CMK (cell line): ENCODE measurements around the gene TIAM2.
"Not testable (repeated sequence)": the region's sequence is repeated elsewhere in the genome, so short reads cannot be mapped to it uniquely, and the experiment has no call there.

Experiments used
- DNase-seq: peaks from one replicate; pipeline ENCODE4 v3.0.0-alpha.2; 2010; ENCODE audit warnings: low read depth

Gene TIAM2

DNA sequence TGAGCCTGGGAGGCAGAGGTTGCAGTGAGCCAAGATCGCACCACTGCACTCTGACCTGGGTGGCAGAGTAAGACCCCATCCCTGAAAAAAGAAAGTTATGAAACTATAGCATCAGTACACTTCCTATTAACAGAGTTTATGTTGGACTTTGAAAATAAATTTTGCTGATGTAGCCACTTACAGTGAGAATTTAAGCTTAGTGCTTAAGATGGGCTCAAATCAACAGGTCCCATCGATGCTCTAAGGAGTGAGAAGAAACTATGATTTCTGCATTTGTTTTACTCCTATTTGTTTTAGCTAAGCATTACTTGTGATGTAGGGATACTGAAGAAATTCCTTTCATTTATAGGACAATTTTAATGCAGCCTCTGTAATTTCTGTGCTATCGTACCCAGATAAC is 175.4 kb downstream of the TIAM2 start:
- no peak for DNase-seq

DNA sequence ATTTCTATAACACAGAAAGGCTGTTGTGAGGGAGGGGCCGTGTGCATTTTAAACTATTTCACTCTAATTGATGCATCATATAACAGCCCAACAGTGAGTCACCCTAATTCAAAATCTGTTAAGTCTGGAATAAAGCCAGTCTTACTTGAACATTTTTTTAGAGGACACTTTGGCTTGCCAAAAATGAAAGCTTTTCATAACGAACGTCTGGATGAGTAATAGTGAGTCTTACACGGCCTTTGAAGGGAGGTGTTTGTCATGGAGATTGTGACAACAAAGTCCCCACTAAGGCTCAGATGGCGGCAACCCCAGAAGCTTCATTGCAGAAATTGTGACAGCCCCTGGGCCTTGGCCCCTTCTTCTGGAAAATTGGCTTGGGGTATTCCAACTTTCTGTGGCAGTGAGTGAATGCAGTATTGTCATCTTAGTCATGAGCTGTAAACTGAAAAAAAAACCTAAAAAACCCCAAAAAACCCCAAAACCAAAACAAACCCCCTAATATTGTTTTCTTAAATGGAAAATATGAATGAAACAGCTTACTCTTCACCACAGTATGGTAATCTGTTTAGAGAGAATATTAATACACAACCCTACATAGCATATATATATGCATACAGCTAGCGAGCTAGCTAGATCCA is 176.1 kb downstream of the TIAM2 start:
- no peak for DNase-seq

GRCh38 chr6:155171747-155172449 is 176.8 kb downstream of the TIAM2 start:
- DNase-seq, result no peak

- DNase-seq, result no peak
These were observed 178.4 kb downstream of the TIAM2 start for GRCh38 chr6:155173488-155173887.

DNA sequence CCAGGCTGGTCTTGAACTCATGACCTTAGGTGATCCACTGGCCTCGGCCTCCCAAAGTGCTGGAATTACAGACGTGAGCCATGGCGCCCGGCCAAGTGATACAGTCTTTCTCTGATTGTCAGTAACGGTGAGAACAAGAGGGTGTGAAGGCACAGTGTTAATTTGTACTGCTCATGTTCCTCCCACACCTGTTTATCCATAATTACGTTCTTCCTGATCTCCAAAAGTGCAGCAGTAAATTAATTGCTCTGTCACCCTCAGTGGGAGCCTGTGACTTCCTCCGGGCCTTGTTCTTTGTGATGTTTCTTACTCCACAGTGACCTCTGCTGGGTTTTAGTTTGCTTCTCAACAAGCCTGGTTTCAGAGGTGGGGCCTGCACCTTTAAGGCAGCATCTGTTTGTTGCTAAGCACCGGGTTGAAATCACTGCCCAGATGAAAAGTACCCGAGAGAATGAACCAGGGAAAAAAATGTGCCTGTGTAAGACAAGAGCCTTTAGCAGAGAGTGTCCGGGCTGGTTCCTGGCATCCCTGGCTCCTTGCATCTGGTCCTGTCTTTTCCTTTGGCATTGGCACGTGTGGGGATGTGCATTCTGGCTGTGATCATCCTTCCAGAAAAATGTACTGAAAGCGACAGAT is 179.6 kb downstream of the TIAM2 start:
- no peak for DNase-seq

GRCh38 chr6:155177363-155177961 is 182.3 kb downstream of the TIAM2 start:
- no peak for DNase-seq

DNA sequence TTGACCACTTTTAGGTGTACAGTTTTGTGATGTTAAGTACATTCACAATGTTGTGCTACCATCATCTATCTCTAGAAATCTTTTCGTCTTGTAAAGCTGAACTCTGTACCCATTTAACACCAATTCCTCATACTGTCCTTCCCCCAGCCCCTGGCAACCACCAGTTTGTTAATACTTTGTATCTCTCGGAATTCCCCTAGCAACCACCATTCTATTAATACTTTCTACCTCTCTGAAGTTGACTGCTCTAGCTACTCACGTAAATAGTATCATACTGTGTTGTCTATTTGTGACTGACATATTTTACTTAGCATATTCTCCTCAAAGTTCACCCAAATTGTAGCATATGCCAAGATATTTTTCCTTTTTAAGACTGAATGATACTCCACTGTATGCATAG is 186.4 kb downstream of the TIAM2 start:
- DNase-seq, result no peak

- no peak for DNase-seq
These were observed 187.0 kb downstream of the TIAM2 start for GRCh38 chr6:155182103-155182502.

DNA sequence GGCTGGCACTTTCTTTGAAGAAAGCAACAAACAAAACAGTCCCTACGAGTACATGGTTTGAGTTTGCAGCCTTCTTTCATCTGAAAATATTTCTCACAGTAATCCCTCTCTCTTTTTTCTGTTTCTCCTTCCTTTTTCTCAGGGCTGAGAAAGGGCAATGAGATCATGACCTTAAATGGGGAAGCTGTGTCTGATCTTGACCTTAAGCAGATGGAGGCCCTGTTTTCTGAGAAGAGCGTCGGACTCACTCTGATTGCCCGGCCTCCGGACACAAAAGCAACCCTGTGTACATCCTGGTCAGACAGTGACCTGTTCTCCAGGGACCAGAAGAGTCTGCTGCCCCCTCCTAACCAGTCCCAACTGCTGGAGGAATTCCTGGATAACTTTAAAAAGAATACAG is 188.0 kb downstream of the TIAM2 start:
- no peak for DNase-seq

DNA sequence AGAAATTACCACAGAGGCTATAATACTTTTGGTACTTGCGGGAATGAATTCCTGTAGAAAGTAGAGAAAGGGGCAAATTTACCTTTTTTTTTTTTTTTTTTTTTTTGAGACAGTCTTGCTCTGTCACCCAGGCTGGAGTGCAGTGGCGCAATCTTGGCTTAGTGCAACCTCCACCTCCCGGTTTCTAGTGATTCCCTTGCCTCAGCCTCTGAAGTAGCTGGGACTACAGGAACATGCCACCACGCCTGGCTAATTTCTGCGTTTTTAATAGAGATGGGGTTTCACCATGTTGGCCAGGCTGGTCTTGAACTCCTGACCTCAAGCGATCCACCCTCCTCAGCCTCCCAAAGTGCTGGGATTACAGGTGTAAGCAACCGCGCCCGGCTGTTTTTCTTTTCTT is 189.9 kb downstream of the TIAM2 start:
- not testable (repeated sequence) for DNase-seq

- no peak for DNase-seq
These were observed 190.4 kb downstream of the TIAM2 start for GRCh38 chr6:155185544-155185943.

DNA sequence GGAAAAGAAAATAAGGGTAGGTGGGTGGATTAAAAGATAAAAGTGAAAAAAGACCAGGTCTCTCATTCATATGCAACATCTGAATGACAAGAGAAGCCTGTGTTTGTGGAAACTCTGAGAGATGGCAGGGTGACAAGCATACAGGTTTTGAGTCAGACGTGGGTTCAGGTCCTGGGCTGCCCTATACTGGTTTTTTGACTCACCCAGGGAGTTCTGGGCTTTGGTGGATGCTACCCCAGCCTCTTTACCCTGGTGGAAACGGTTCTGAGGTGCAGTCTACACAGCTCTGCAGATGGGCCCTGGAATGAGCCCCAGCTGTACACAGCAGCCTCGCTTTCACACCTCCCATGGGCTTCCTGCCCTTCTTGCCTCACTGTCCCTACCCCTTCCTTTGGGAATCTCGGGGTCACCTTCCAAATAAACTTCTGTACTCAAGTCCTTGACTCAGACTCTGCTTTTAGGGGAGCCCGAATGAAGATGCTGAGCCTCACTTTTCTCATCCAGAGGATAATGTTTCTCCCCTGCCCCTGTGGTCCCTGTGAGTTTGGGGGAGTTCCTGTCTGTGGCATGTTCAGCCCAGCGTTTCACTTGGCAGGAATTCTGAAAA is 191.0 kb downstream of the TIAM2 start:
- DNase-seq, result no peak

- no peak for DNase-seq
These were observed 192.0 kb downstream of the TIAM2 start for GRCh38 chr6:155187106-155187505.

DNA sequence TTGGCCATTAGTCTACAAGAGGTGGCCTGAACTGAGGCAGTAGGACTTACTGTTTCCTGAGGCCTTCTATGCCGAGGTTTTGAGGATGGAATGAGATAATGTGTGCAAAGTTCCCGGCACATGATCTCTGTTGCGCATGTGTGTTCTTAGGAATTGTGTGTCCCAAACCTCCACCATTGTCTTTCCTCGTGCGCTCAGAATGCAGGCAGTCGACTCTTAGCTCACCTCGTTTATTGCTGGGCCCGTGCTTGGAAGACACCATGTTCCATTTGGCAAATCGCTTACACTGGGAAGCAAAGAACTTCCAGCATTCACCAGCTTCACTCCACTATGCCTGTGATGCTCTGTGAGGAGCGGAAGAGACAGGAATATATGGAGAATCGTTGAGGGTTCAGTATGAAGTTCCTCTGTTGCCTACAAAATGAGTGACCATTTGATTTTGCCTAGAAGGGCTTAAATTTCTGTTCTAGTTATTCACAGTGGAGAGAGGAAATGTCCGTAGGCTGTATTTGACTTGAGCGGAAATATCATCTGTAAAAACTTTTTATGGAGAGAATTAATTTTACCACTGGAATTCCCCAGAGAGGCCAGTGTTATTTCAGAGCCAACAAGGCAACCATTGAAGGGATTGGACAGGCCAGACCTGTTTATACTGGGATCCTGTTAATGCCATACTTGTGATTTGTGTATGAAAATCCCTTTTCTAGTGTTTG is 193.0 kb downstream of the TIAM2 start:
- no peak for DNase-seq

GRCh38 chr6:155188707-155189496 is 193.8 kb downstream of the TIAM2 start:
- no peak for DNase-seq

- DNase-seq, result no peak
These were observed 195.6 kb downstream of the TIAM2 start for GRCh38 chr6:155190677-155191076.

DNA sequence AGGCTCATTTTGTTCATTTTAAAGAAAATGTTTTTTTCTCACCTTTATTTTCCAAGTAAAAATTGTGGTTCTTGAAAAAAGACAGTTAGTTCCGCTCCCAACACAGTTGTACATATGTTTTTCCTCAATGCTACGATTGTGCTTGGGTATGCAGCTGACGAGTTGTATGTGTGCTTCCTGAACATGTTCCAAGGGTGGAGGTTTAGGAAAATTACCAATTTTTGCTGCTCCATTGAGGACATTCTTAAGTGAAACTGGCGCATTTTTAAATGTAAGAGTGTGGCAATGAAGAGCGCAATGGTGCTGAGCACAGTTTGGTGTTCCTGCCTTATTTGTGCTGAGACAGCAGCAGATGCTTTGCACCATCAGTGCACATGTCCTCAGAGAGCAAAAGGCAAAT is 198.4 kb downstream of the TIAM2 start:
- no peak for DNase-seq

DNA sequence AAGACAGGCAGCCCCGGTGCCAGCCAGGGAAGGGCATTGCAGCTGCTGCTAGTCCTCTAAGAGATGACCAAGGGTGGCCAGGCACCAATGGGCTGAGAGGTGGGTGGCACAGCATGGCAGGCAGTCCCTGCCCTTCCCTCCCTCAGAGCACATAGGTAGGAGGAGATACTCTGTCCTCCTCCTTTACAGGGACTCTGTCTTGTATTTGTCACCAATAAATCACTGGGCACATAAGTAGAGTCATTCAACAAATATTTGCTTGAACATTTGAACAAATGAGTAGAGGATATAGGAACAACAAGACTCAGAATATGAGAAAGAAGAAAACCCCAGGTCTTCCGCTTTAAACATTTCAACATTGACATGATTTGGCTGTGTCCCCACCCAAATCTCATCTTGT is 199.3 kb downstream of the TIAM2 start:
- DNase-seq, result no peak

GRCh38 chr6:155195903-155196302 is 200.8 kb downstream of the TIAM2 start:
- DNase-seq, result no peak

- DNase-seq, result no peak
These were observed 201.8 kb downstream of the TIAM2 start for GRCh38 chr6:155196911-155197310.

- DNase-seq, result no peak
These were observed 202.8 kb downstream of the TIAM2 start for GRCh38 chr6:155197932-155198331.
